Ishikawa (cell line): Measurements from ENCODE around the gene FA2H.

ENCODE experiments used
- CEBPB ChIP-seq: IDR thresholded peaks from 2 replicates; pipeline ENCODE4 v1.6.1; 2012
- CREB1 ChIP-seq: IDR thresholded peaks from 2 replicates; pipeline ENCODE4 v1.6.1; 2012; ENCODE audit warnings: low read depth
- EGR1 ChIP-seq: IDR thresholded peaks from 2 replicates; pipeline ENCODE4 v1.6.1; 2012
- EP300 ChIP-seq: IDR thresholded peaks from 2 replicates; pipeline ENCODE4 v1.6.1; 2012; ENCODE audit warnings: borderline replicate concordance
- FOXM1 ChIP-seq: IDR thresholded peaks from 2 replicates; pipeline ENCODE4 v1.6.1; 2012; ENCODE audit warnings: low read depth, borderline replicate concordance
- NFIC ChIP-seq: IDR thresholded peaks from 2 replicates; pipeline ENCODE4 v1.6.1; 2012
- RAD21 ChIP-seq: IDR thresholded peaks from 2 replicates; pipeline ENCODE4 v1.6.1; 2012; ENCODE audit warnings: low read depth
- TAF1 ChIP-seq: IDR thresholded peaks from 2 replicates; pipeline ENCODE4 v1.6.1; 2012; ENCODE audit warnings: low read depth, mild to moderate bottlenecking
- TCF12 ChIP-seq: IDR thresholded peaks from 2 replicates; pipeline ENCODE4 v1.6.1; 2012; ENCODE audit warnings: low read depth
- TEAD4 ChIP-seq: IDR thresholded peaks from 2 replicates; pipeline ENCODE4 v1.6.1; 2012
- YY1 ChIP-seq: IDR thresholded peaks from 2 replicates; pipeline ENCODE4 v1.6.1; 2012; ENCODE audit warnings: low read depth
- ZBTB7A ChIP-seq: IDR thresholded peaks from 2 replicates; pipeline ENCODE4 v1.6.1; 2012; ENCODE audit warnings: low read depth
- TF ChIP-seq, protein P1 (sequence below): IDR thresholded peaks from 2 replicates; pipeline ENCODE4 v1.6.1; 2012
- TF ChIP-seq, protein P2 (sequence below): IDR thresholded peaks from 2 replicates; pipeline ENCODE4 v1.6.1; 2012
- TF ChIP-seq, protein P3 (sequence below): IDR thresholded peaks from 2 replicates; pipeline ENCODE4 v1.6.1; 2012; ENCODE audit warnings: low read depth, mild to moderate bottlenecking

The FA2H gene

DNA sequence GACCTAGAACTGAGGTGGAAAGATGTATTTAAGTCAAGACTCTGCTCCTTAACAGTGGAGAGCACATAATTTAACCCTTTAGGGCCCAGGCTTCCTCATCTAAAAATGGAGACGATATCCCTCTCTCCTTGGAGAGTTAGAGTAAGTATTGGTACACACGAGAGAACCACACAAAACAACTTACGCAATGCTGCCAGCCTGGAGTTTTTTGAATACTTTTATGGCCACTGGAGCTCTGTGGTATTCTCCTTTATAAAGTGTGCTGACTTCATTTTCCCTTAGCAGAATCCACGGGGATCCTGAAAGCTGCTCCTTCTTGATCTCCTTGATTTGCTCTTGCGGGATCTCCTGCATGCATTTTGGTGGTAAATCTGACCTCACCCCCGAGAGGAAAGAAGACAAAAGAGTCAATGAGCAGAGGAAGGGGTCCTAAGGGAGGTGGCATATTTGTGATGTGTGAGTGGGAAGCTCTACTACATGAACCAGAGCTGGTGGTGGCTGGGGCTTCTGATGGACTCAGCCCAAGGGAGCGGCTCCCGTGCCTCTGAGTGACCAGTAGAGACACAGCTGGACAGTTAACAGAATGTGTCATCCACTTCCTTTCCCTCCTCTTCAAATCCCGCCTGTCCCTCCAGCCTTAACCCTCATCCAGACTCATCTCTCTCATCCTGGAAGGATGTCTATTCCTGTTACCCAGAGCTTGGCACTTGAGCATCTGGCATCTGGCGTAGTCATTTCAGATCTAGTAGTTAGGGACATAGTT, 83.3 kb downstream of the FA2H start:
- TF ChIP-seq EP300 (no peak), TAF1 (no peak), NFIC (no peak), RAD21 (no peak), EGR1 (no peak)
- TF ChIP-seq, protein P1, sequence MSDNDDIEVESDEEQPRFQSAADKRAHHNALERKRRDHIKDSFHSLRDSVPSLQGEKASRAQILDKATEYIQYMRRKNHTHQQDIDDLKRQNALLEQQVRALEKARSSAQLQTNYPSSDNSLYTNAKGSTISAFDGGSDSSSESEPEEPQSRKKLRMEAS: no peak

DNA sequence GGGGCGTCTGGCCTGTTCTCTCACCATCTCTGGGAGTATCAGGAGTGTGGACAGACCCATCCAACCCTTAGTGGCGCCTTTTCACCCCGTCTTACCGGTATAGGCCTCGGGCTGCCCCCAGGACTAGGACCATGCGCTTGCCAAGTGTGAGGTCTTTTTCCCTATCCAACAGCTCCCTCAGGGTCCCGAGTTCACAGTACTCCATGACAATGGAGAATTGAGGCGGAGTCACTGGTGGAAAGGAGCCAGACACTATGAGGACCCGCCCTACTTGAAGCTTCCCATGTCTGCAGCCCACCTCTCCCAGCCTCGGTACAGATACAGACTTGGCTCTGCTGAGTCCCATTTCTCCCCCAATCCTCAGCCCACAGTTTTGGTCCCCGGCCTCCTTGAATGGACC, 92.1 kb downstream of the FA2H start:
- TF ChIP-seq TAF1 (no peak), YY1 (no peak), FOXM1 (no peak), EGR1 (no peak), TEAD4 (no peak), NFIC (no peak), RAD21 (no peak), EP300 (no peak), TCF12 (no peak)

DNA sequence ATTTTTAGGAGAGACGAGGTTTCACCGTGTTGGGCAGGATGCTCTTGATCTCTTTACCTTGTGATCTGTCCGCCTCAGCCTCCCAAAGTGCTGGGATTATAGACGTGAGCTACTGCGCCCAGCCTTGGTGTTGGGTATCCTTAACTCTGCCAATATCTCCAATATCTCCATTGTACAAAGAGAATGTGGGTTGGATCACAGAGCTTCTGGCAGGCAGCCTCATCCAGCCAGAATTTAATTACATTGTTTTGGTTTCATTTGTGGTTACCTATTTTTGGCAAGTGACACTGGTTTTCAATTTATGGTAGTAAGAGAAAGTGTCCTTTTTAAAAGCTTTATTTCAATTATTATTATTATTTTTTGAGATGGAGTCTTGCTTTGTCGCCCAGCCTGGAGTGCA, 93.9 kb downstream of the FA2H start:
- TF ChIP-seq, protein P2, sequence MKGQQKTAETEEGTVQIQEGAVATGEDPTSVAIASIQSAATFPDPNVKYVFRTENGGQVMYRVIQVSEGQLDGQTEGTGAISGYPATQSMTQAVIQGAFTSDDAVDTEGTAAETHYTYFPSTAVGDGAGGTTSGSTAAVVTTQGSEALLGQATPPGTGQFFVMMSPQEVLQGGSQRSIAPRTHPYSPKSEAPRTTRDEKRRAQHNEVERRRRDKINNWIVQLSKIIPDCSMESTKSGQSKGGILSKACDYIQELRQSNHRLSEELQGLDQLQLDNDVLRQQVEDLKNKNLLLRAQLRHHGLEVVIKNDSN: no peak
- TF ChIP-seq TEAD4 (no peak), EP300 (no peak), CEBPB (no peak), CREB1 (no peak), YY1 (no peak), TCF12 (no peak), EGR1 (no peak), TAF1 (no peak), FOXM1 (no peak), ZBTB7A (no peak), NFIC (no peak), RAD21 (no peak)
- TF ChIP-seq, protein P1: no peak
- TF ChIP-seq, protein P3, sequence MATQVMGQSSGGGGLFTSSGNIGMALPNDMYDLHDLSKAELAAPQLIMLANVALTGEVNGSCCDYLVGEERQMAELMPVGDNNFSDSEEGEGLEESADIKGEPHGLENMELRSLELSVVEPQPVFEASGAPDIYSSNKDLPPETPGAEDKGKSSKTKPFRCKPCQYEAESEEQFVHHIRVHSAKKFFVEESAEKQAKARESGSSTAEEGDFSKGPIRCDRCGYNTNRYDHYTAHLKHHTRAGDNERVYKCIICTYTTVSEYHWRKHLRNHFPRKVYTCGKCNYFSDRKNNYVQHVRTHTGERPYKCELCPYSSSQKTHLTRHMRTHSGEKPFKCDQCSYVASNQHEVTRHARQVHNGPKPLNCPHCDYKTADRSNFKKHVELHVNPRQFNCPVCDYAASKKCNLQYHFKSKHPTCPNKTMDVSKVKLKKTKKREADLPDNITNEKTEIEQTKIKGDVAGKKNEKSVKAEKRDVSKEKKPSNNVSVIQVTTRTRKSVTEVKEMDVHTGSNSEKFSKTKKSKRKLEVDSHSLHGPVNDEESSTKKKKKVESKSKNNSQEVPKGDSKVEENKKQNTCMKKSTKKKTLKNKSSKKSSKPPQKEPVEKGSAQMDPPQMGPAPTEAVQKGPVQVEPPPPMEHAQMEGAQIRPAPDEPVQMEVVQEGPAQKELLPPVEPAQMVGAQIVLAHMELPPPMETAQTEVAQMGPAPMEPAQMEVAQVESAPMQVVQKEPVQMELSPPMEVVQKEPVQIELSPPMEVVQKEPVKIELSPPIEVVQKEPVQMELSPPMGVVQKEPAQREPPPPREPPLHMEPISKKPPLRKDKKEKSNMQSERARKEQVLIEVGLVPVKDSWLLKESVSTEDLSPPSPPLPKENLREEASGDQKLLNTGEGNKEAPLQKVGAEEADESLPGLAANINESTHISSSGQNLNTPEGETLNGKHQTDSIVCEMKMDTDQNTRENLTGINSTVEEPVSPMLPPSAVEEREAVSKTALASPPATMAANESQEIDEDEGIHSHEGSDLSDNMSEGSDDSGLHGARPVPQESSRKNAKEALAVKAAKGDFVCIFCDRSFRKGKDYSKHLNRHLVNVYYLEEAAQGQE: no peak

DNA sequence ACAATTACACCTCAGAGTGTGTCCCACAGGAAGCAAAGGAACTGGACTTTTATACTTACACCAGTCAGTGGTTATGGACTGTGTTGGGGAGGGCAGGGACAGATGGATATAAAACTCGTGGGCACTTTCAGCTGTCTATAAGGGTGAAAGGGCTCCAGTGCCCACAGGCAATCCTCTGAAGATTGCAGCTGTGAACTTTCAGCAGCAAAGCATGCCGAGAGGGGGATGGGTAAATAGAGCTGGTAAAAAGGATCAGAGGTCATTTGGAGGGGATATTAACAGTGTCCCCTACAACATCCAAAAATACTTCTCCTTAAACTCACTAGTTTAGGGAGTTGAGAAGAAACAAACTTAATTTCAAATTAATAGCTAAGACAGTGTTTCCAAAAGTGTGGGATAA, 94.6 kb downstream of the FA2H start:
- no peak for TF ChIP-seq CREB1

DNA sequence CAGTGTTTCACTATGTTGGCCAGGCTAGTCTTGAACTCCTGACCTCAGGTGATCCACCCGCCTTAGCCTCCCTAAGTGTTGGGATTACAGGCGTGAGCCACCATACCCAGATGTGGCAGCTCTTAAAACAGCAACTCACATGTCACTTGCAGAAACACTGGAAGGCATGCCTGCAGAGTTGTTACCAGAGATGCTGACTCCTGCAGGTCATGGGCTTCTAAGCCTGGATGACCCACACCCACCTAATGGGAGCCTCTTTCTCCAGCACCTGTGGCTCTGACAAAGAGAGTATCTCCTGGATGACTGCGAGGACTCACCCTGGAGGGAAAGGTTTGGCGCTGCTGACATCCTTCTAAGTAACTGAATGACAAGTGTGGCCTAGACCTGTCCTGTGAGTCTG, 96.8 kb downstream of the FA2H start:
- TF ChIP-seq ZBTB7A (no peak), CREB1 (no peak), TEAD4 (no peak), TAF1 (no peak), CEBPB (no peak), NFIC (no peak), TCF12 (no peak), FOXM1 (no peak)
- TF ChIP-seq, protein P1: no peak

DNA sequence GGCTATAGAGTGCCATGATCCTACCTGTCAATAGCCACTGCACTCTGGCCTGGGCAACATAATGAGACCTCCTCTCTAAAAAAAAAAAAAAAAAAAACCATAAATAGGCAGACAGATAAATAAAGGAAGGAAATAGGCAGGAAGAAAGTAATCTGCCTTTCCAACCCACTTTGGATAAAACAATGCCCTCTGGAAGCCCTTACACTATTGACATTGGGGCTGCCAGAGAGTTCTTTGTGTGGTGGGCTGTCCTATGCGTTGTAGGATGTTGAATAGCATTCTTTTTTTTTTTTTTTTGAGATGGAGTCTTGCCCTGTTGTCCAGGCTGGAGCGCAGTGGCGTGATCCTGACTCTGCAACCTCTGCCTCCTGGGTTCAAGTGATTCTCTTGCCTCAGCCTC, 100.7 kb downstream of the FA2H start:
- TF ChIP-seq TCF12 (no peak), RAD21 (no peak), FOXM1 (no peak), CREB1 (no peak), EP300 (no peak), CEBPB (no peak)

DNA sequence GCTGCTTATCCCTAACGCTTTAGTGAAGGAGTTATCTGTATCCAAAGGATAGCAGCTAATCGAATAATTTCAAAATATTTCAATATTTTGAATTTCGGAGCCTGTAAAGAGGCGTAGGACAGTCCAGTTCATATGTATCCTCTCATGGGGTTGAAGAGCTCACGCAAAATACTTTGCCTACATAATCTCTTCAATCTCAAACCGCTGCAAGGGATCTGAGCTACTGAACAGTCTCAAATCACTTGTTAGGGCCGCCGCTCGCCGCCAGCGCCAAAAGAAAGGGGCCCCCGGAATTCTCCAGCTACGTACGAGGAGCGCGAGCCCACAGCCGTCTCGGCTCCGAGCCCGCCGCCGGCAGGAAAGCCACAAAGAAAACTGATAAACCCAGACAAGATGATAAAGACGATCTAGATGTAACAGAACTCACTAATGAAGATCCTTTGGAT, 107.3 kb downstream of the FA2H start:
- TF ChIP-seq CREB1 (no peak), TEAD4 (no peak), ZBTB7A (no peak), CEBPB (no peak), NFIC (no peak), FOXM1 (no peak; the same call in 1 of the 2 replicates), TCF12 (no peak), EGR1 (no peak), TAF1 (no peak)
- TF ChIP-seq, protein P3: no peak
- TF ChIP-seq, protein P2: no peak
- TF ChIP-seq, protein P1: no peak
